NCI-H2227 (cell line): Measurements from ENCODE around the gene REG1B.

Source experiments
- DNase-seq: peaks from one replicate; lab custom pipeline; 2025; ENCODE audit not compliant: unreplicated experiment; lab: John Stamatoyannopoulos, UW

REG1B gene

GRCh38 chr2:79087785-79088364, at the start of gene REG1B:
Gene REG1B, minus strand, starts transcription at chr2:79087993. Its CDS starts 381 bp downstream, at chr2:79087612.
- no peak for DNase-seq

DNA sequence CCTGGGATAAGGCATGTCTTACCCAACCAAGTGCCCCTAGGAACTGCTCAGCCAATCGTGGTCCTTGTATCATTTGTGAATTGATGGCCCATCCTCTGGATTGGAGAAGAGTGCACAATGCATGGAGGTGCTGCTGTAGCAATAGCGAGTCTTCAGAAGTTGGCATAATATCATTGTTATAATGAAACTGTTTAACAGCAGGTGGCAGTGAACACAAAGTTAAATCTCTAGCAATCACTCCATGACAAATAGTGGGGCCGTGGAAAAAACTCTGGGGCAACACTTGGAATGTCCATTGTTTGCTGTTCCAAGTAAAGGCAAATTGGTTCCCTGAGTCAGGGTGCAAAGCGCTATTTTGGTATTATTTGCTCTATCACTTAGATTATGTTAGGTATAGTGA, 43.9 kb upstream of the REG1B start:
- DNase-seq: no peak

- DNase-seq: no peak
Measured at GRCh38 chr2:79129804-79130203, 42.0 kb upstream of the REG1B start.

DNA sequence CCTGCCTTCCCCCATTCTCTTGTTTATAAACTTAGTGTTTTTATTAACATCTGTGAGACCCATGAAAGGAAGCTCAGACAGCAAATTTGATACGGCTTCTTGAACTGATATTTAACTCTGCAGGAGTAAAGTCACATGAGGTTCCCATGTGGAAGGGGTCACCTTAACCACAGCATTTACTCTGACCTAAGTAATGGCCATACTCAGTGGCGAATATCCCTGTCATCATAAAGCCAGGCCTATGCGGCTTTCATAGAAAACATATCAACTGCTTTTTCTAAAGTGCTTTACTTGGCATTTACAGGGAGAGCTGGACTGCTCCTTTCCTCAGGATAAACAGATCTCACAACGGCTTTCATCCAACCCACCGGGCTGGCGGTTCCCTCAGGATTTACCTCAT, 41.5 kb upstream of the REG1B start:
- DNase-seq: peak; percentile 83

DNA sequence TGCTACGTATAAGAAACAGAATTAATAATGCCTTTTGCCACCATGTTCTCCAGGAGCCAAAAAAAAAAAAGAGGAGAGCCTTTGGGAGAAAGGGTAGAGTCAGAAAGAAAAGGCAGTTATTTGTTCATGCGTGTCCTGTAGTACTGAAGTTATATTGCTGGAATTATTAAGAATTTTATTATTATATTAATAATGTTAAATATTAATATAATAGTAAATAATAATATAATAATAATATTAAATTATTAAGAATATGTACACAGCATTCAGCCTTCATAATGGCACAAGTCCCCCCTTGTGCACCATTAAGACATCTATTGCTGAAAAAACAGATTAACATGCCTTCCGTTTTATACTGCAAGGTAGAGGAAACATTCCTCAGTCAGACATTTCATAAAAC, 40.6 kb upstream of the REG1B start:
- DNase-seq: no peak

- no peak for DNase-seq
Measured at GRCh38 chr2:79125721-79125985, 37.9 kb upstream of the REG1B start.

- DNase-seq: no peak
Measured at GRCh38 chr2:79124907-79125720, 37.3 kb upstream of the REG1B start.

DNA sequence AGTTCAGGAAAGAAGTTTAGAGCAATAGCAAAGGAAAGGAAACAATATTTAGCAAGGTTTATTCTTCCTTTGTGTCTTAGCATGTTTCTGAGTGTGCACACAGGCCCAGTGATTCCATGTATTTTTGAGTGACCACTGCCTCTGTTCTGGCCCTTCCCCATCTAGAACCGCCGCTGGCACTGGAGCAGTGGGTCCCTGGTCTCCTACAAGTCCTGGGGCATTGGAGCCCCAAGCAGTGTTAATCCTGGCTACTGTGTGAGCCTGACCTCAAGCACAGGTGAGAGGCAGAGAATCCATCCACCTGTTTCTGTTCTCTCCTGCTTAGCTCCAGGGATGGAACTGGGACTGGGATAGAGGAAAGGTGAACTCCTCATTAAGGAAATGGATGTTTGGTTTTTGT, 34.9 kb upstream of the REG1B start:
- DNase-seq: no peak

DNA sequence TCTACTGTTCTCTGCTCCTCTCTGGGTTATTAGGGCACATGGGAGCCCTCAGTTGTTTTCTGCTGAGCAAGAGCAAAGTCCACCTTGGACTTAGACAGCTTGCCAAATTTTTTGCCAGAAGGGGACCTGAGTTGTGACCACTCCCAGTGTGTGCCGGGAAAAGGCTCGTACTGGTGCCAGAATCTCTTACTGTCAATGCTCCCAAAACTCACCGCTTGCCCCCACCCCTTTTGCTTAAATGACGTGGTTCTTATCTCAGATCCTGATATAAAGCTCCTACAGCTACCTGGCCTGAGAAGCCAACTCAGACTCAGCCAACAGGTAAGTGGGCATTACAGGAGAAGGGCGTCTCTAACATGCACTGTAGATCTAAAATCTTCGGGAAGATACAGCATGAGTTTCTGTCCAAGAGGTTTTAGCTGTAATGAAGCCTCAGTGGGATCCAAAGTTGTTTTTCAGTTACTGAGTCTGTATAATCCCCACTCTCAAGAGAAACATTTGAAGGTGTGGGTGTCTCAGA, 32.5 kb upstream of the REG1B start, which contains the start of gene REG1A:
Gene REG1A, plus strand, starts transcription at position 295 of the 520 bp plus-strand sequence. CDS start 374 bp downstream, outside the sequence.
- DNase-seq: no peak

DNA sequence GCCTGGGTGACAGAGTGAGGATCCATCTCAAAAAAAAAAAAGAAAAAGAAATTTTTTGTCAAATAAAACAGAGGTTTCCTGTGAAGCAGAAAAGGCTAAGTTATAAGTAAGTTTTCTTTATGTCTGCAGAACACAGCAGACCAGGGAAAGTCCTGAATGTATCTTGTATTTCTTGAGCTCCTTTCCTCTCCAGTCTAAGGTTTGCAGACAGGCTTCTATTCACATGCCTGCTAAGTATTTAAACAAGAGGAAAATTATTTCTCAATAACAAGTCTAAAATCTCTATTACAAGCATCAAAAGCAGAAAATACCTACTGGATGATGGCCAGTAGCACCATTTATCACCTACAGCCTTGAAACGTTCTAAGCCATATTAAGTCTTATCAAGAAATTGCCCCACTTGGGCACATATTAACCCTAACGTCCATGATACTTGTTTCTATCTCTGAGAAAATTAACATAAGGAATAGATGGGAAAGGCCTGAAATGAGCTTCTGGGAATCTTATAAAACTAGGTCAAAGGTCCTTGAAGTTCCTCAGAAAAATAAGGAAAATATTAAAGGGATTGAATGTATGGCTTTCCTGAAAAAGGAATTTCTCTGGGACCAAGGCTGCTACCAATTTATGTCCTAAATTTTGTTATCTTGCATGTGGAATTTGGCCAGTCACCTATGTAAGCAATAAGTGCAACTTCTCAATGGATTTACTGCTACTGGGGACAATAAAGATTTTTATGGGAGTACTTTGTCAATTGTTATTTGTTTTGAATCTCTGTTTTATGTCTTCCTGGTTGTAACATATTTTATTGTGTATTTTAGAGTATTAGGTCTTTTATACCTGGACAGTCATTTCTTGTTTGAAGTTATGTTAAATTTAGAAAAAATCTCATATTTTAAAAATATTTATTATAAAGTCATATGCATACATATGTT, 29.5 kb upstream of the REG1B start:
- no peak for DNase-seq

- no peak for DNase-seq
Measured at GRCh38 chr2:79114797-79115494, 27.2 kb upstream of the REG1B start.

DNA sequence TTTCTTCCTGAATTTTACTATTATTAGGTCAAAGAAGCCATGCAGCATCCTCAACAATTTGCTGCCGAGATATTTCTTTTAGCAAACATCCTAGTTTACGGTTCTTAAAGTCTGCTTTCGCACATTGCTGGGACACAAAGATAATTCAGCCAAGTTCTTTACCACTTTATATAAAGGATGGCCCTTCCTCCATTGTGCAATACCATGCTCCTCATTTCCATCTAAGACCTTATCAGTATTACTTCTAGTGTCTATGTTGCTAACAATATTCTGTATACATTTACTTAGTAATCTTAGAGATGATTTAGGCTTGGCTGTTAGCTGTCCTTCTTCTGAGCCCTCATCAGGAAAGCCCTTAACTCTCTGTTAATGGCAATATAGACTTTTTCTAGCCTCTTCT, 24.5 kb upstream of the REG1B start:
- DNase-seq: no peak

DNA sequence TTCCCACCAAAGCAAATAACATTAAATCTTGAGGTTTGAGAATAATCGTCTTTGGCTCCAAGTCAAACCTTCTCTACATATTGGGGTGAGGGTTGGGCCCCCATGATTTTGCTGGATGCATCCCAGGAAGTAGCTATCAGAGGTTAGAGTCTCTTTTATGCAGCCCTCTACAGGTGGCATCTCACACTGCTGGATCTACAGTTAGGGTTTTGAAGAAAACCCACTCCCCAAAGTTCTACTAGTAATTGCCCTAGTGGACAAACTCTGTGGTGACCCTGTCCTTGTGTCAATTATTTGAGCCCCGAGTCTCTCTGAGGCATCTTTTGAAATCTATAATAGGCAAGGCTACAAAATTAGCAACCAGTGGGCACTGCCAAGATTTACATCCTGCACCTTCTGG, 17.5 kb upstream of the REG1B start:
- DNase-seq: no peak

GRCh38 chr2:79103214-79103613, 15.4 kb upstream of the REG1B start:
- no peak for DNase-seq

DNA sequence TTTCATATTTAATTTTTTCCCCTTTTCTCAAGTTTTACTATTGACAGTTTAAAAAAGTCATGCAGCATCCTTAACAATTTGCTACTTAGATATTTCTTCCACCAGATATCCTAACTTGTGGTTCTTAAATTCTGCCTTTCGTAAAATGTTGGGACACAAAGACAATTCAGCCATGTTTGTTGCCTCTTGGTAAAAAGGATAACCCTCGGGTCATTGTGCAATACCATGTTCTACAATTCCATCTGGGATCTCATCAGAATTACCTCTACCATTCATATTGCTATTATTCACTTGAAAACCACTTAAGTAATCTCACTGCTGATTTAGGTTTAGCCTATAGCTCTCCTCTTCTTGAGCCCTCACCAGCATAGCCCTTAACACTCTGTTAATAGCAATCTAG, 13.2 kb upstream of the REG1B start:
- no peak for DNase-seq

- DNase-seq: no peak
Measured at GRCh38 chr2:79100285-79100684, 12.5 kb upstream of the REG1B start.

DNA sequence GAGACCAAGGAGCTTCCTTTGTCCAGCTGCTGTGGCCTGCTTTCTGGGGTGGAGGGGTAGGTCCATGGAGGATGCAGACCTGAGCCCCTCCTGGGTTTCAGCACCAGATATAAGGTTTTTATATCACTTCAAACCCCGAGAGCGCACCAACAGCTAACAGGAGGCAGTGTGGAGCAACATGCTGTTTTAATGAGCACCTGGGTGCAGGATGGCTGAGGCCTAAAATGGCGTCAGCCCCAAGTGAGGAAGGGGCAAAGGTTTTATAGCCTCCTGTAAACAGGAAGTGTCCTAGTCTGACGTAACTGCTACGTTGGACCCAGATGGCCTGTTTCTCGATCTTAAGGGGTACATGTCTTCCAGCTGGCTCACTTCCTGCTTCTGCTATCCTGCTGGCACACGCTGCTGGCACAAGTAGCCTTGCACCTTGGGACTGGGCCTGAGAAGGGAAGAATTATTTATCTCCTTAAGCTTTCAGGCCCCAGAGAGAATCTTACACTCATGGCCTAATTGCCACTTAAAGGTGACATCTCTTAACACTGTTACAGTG, 11.4 kb upstream of the REG1B start:
- peak; percentile 30 for DNase-seq

GRCh38 chr2:79097843-79098242, 10.1 kb upstream of the REG1B start:
- no peak for DNase-seq

- no peak for DNase-seq
Measured at GRCh38 chr2:79090693-79091092, 2.9 kb upstream of the REG1B start.

DNA sequence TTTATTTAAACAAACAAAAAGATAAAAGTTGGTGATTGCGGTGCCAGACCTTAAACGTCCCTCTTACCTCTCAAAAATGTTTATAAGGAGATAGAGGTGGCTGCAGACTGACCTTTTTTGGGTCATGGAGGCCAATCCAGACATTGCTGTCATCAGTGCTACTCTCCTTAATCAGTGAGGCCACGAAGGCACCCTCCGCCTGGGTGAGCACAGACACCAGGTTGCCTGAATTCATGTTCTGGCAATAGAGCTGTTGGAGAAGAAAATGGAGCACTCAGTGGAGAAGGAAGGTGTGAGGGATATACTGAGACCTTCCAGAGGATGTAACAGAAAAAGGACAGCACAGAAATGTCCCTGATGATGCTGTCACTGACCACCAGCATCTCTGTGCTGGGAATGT, 1.5 kb downstream of the REG1B start:
- DNase-seq: no peak

- no peak for DNase-seq
Measured at GRCh38 chr2:79085382-79085781, 2.4 kb downstream of the REG1B start.
